Smooth muscle cell of the brain vasculature (primary cell): Measurements from ENCODE around the gene INO80B.
"Not testable (repeated sequence)": the region's sequence is repeated elsewhere in the genome, so short reads cannot be mapped to it uniquely, and the experiment has no call there.

Source experiments
- DNase-seq: peaks from one replicate; pipeline ENCODE4 v3.0.0-alpha.2; 2012; ENCODE audit warnings: low read depth, low spot score

The INO80B gene

DNA sequence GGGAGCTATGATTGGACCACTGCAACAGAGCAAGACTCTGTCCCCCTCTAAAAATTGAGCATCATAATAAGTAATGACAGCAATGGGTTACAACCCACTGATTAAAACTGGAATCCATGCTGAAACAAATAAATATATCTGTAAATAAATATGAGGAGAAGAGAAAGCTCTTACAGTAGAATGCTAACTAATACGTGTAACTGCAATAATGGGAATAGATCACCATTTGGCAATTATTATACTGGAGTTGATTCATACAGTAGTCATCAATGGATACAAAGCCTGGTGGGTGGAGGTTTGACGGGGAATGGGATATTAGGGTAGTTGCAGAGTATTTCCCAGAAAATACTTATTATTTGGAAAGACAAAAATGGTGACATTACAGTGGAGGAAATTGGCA is 6.1 kb upstream of the INO80B start:
- no peak for DNase-seq

DNA sequence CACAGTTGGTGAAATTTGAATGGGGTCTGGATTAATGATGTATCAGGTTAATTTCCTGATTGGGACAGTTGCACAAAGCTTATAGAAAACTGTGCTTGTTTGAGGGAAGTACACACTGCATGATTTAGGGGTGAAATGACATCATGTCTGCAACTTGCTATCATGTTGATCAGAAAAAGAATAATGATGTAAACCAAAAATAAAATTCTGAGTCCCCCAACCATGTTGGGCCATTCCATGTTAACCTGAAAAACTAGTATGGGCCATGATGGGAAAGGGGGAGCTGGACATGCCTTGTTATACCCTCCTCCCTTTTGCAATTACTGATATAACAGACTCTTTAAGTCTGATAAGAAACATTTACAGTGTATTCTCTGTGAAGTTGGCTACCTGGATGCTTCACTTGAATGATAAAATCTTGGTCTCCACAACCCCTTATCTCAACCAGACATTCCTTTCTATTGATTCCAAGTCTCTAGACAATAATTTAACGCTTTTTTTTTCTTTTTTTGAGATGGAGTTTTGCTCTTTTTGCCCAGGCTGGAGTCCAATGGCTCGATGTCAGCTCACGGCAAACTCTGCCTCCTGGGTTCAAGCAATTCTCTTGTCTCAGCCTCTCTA is 4.2 kb upstream of the INO80B start:
- DNase-seq, result no peak

GRCh38 chr2:74457129-74457548 is 2.3 kb downstream of the INO80B start:
- DNase-seq, result no peak

GRCh38 chr2:74457549-74458131 is 2.8 kb downstream of the INO80B start:
- no peak for DNase-seq

- peak; percentile 100 for DNase-seq
These were observed 3.4 kb downstream of the INO80B start, which contains the start of gene WBP1 for GRCh38 chr2:74458132-74458937. WBP1 (plus strand) TSS chr2:74458438; CDS start chr2:74458603, 165 bp downstream.

DNA sequence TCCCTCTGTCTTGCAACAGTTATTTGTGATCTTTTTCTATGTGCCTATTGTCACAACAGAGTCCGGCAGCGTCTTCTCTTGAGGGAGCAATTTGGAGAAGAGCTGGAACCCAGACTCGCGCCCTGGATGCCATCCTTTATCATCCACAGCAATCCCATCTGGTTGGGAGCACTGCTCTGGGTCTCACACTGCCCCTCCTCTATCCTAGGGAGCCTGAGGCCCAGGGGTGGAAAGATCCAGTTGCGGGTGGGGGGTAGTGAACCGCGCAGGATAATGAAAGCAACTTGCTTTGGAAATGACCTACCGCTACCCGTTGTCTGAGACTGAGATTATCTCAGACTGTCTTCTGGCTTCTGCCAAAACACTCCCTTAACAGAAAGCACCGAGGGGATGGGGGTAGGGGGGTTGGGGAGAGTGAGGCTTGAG is 4.1 kb downstream of the INO80B start:
- DNase-seq, result no peak

DNA sequence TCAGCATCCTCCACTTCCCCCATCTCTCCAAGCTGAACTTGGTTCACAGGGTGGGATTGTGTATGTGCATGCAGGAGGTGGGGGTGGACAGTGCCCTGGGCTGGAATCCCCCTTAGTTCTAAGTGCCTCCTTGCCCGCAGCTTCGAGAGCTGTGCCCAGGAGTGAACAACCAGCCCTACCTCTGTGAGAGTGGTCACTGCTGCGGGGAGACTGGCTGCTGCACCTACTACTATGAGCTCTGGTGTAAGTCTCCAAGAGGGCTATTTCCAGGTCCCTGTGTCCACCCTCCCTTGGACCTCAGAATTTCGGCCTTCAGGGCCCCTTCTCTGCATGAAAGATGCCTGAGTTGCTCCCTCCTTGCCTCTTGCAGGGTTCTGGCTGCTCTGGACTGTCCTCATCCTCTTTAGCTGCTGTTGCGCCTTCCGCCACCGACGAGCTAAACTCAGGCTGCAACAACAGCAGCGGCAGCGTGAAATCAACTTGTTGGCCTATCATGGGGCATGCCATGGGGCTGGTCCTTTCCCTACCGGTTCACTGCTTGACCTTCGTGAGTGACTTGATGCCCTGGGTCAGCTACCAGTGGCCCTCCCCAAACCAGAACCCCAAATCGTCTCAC is 4.7 kb downstream of the INO80B start:
- DNase-seq, result not testable (repeated sequence)

DNA sequence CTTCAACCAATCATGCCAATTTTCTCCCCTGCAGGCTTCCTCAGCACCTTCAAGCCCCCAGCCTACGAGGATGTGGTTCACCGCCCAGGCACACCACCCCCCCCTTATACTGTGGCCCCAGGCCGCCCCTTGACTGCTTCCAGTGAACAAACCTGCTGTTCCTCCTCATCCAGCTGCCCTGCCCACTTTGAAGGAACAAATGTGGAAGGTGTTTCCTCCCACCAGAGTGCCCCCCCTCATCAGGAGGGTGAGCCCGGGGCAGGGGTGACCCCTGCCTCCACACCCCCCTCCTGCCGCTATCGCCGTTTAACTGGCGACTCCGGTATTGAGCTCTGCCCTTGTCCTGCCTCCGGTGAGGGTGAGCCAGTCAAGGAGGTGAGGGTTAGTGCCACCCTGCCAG is 5.3 kb downstream of the INO80B start:
- not testable (repeated sequence) for DNase-seq

GRCh38 chr2:74461187-74462053 is 6.5 kb downstream of the INO80B start:
- no peak for DNase-seq

DNA sequence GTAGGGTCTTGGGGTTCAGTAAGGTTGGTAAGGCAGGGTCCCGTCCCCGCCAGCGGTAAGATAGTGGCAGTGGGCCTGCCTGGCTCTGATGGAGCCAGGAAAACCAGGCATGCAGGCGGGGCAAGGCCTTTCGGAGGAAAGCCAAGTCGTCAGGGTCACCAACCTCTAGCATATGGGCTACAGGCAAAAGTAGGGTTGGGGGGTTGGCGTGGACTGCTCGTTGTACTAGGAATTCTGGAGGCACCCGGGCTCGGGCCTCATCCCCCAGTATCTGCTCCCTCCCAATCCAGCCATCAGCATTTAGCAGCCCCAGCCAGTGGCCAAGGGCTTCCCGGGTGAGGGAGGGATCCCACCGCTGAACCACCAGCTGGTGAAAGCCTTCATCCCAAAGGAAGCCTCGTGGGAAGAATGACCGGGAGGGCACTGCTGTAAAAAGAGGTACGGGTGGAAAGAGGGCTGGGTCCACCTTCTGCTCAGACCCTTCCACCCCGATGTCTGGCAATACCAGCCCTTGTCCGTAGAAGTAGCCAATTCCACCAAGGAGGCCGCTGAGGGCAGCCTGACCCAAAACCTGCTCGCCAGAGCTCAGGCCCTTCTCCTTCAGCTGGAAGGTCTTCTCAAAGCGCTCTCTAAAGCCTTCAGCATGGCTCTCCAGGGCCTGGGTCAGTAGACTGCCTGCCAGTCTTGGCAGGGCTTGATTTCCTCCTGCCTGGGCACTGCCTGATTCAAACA is 7.3 kb downstream of the INO80B start:
- no peak for DNase-seq

DNA sequence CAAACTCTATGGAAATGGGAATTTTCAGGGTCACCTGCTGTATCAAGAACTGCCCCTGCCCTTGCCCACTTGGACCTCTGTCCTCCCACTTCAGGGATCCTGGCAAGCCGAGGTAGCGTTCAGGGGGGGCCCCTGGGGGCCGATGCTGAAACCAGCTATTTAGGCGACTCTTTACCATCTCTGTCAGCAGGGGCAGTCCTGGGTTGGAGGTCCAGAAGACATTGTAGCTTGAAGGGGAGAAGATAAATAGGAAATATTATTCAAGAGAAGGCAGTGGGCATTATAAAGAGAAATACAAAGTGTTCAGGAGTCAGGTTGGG is 7.9 kb downstream of the INO80B start:
- no peak for DNase-seq

DNA sequence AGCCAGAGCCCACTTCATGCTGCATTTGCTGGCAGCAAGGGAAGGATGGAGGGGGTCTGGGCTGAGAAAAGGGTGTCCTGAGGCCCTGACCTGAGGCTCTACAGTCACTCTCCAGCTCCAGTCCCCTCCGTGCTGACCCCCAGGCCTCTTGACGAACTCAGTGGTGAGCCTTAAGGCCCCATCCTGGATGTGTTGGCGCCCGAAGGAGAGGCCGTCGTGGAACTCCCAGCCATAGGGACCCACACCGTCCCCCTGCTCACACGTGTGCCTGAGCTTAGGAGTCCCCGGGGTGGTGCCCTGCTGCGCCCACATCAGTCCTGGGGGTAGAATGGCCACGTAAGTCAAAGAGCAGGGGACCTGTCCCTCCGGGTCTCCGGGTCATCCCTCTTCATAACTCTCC is 9.5 kb downstream of the INO80B start:
- DNase-seq, result no peak

DNA sequence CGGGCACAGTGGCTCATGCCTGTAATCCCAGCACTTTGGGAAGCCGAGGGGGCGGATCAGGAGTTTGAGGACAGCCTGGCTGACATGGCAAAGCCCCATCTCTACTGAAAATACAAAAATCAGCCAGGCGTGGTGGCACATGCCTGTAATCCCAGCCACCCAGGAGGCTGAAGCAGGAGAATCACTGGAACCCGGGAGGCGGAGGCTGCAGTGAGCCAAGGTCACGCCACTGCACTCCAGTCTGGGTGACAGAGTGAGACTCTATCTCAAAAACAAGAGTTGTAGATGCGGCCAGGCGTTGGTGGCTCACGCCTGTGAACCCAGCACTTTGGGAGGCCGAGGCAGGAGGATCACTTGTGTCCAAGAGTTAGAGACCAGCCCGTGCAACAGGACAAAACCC is 15.9 kb downstream of the INO80B start:
- DNase-seq, result not testable (repeated sequence)

- DNase-seq, result no peak
These were observed 16.6 kb downstream of the INO80B start for GRCh38 chr2:74471332-74472065.

GRCh38 chr2:74472086-74472944 is 17.4 kb downstream of the INO80B start, which contains the start of gene MRPL53:
MRPL53 (minus strand) TSS chr2:74472680; CDS start chr2:74472660, 20 bp downstream.
- peak; percentile 82 for DNase-seq

DNA sequence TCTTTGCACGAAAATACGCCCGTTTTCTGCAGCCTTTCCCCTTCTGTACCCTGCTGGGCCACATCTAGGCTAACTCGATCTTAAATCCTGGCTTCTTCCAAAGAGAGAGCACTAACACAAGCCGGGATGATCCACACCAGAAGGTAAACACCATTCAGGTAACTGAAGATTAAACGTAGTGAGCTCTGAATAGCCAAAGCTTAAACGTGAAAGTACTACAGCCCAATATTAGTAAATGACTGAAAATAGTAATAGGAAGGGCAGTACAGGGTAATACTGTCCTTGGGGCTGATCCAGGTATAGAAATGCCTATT is 18.0 kb downstream of the INO80B start:
- DNase-seq, result no peak

DNA sequence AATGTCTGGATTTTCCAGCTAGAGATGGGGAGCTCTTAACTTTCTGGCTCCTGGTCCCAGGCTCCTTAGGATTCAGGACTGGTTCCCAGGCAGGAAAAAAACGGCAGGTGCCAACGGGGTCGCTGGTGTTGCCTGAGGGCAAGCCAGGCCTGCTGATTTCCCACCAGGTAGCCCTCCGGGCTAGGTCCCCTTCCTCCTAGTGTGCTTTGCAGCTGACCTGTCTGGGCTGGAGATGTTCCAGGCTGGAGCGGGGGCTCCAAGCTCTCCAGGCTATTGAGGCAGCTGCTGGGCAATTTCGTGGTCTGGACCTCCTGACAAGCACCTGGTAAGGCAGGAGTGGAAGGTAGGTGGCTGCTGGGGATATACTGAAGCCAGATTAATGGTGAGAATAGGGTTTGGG is 19.6 kb downstream of the INO80B start:
- no peak for DNase-seq

GRCh38 chr2:74474899-74475298 is 20.0 kb downstream of the INO80B start:
- DNase-seq, result no peak

- DNase-seq, result no peak
These were observed 26.5 kb downstream of the INO80B start for GRCh38 chr2:74481431-74481830.
